Measurements from ENCODE around the gene ZBTB5.
"Not testable (repeated sequence)": the region's sequence is repeated elsewhere in the genome, so short reads cannot be mapped to it uniquely, and the experiment has no call there.

Gene ZBTB5, protein sequence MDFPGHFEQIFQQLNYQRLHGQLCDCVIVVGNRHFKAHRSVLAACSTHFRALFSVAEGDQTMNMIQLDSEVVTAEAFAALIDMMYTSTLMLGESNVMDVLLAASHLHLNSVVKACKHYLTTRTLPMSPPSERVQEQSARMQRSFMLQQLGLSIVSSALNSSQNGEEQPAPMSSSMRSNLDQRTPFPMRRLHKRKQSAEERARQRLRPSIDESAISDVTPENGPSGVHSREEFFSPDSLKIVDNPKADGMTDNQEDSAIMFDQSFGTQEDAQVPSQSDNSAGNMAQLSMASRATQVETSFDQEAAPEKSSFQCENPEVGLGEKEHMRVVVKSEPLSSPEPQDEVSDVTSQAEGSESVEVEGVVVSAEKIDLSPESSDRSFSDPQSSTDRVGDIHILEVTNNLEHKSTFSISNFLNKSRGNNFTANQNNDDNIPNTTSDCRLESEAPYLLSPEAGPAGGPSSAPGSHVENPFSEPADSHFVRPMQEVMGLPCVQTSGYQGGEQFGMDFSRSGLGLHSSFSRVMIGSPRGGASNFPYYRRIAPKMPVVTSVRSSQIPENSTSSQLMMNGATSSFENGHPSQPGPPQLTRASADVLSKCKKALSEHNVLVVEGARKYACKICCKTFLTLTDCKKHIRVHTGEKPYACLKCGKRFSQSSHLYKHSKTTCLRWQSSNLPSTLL

GRCh38 chr9:37465249-37466036 lies at the start of gene ZBTB5:
Gene ZBTB5, minus strand, starts transcription at chr9:37465450. Its CDS starts 22,899 bp downstream, at chr9:37442551.
- peak within 1 kb of the TSS; percentile 96 for H3K27ac Mint-ChIP-seq (ENCODE audit: low read depth)
- no peaks in the 10 kb centered on the region for H3K27me3 Mint-ChIP-seq
- H3K9me3 Mint-ChIP-seq = no peaks in the 10 kb centered on the region
- H3K36me3 Mint-ChIP-seq (ENCODE audit: insufficient read depth) = peaks cover 25% of the 10 kb centered on the region
- peaks cover 35% of the 10 kb centered on the region for H3K4me1 Mint-ChIP-seq
- H3K4me3 Mint-ChIP-seq = peak within 1 kb of the TSS; percentile 94
- peak; percentile 95 to 98 for DNase-seq (ENCODE audit: low spot score in 2 of 2)
- peak; percentile 82 for ATAC-seq (replicated peaks; ENCODE audit: extremely low read depth, poor library complexity, severe bottlenecking)

GRCh38 chr9:37514999-37515398 lies 49.7 kb upstream of the ZBTB5 start:
- no peaks in the 10 kb centered on the region for H3K9me3 Mint-ChIP-seq
- no peak for ATAC-seq (replicated peaks; ENCODE audit: extremely low read depth, poor library complexity, severe bottlenecking)
- H3K27me3 Mint-ChIP-seq = no peaks in the 10 kb centered on the region
- H3K36me3 Mint-ChIP-seq (ENCODE audit: insufficient read depth) = peaks cover 10% of the 10 kb centered on the region
- peaks cover 13% of the 10 kb centered on the region for H3K4me1 Mint-ChIP-seq
- H3K27ac Mint-ChIP-seq (ENCODE audit: low read depth) = no peak overlapping the region
- H3K4me3 Mint-ChIP-seq = no peak overlapping the region
- no peak for DNase-seq (ENCODE audit: low spot score in 2 of 2)

DNA sequence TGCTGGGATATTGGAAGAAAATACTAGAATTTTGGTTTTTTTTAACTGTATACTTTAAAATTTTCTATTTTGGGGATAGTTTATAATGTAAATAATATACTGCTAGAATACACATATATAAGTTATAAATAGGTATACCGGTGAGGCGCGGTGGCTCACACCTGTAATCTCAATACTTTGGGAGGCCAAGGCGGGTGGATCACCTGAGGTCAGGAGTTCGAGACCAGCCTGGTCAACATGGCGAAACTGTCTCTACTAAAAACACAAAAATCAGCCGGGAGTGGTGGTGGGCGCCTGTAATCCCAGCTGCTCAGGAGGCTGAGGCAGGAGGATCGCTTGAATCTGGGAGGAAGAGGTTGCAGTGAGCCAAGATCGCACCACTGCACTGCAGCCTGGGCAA lies 49.2 kb upstream of the ZBTB5 start:
- not testable (repeated sequence) for H3K27ac Mint-ChIP-seq (ENCODE audit: low read depth); H3K4me3 Mint-ChIP-seq; DNase-seq (ENCODE audit: low spot score in 2 of 2); H3K9me3 Mint-ChIP-seq; H3K27me3 Mint-ChIP-seq; ATAC-seq (replicated peaks; ENCODE audit: extremely low read depth, poor library complexity, severe bottlenecking)
- peaks cover 10% of the 10 kb centered on the region for H3K36me3 Mint-ChIP-seq (ENCODE audit: insufficient read depth)
- H3K4me1 Mint-ChIP-seq = peaks cover 13% of the 10 kb centered on the region

- no peaks in the 10 kb centered on the region for H3K27me3 Mint-ChIP-seq
- peaks cover 13% of the 10 kb centered on the region for H3K4me1 Mint-ChIP-seq
- H3K36me3 Mint-ChIP-seq (ENCODE audit: insufficient read depth) = peaks cover 8% of the 10 kb centered on the region
- peak; percentile 40 to 68 for DNase-seq (ENCODE audit: low spot score in 2 of 2)
- no peaks in the 10 kb centered on the region for H3K9me3 Mint-ChIP-seq
- H3K27ac Mint-ChIP-seq (ENCODE audit: low read depth) = peak overlapping the region; percentile 15
- peak; percentile 94 for ATAC-seq (replicated peaks; ENCODE audit: extremely low read depth, poor library complexity, severe bottlenecking)
- H3K4me3 Mint-ChIP-seq = peak overlapping the region; percentile 27
These were observed 47.2 kb upstream of the ZBTB5 start for GRCh38 chr9:37512437-37512836.

- no peak overlapping the region for H3K4me3 Mint-ChIP-seq
- no peaks in the 10 kb centered on the region for H3K9me3 Mint-ChIP-seq
- H3K4me1 Mint-ChIP-seq = peaks cover 13% of the 10 kb centered on the region
- no peak for ATAC-seq (replicated peaks; ENCODE audit: extremely low read depth, poor library complexity, severe bottlenecking)
- peaks cover 8% of the 10 kb centered on the region for H3K36me3 Mint-ChIP-seq (ENCODE audit: insufficient read depth)
- no peaks in the 10 kb centered on the region for H3K27me3 Mint-ChIP-seq
- H3K27ac Mint-ChIP-seq (ENCODE audit: low read depth) = peak overlapping the region; percentile 15
- DNase-seq (ENCODE audit: low spot score in 2 of 2) = no peak
These were observed 46.1 kb upstream of the ZBTB5 start for GRCh38 chr9:37511016-37512010.

- H3K36me3 Mint-ChIP-seq (ENCODE audit: insufficient read depth); H3K4me3 Mint-ChIP-seq; DNase-seq (ENCODE audit: low spot score in 2 of 2); H3K27me3 Mint-ChIP-seq; ATAC-seq (replicated peaks; ENCODE audit: extremely low read depth, poor library complexity, severe bottlenecking); H3K9me3 Mint-ChIP-seq; H3K27ac Mint-ChIP-seq (ENCODE audit: low read depth): not testable (repeated sequence)
- H3K4me1 Mint-ChIP-seq = peaks cover 13% of the 10 kb centered on the region
These were observed 44.8 kb upstream of the ZBTB5 start for GRCh38 chr9:37510053-37510452.

- DNase-seq (ENCODE audit: low spot score in 2 of 2) = no peak
- Mint-ChIP-seq H3K27ac (ENCODE audit: low read depth) (no peak overlapping the region), H3K4me3 (no peak overlapping the region), H3K27me3 (no peaks in the 10 kb centered on the region), H3K36me3 (ENCODE audit: insufficient read depth) (peaks cover 6% of the 10 kb centered on the region), H3K9me3 (no peaks in the 10 kb centered on the region), H3K4me1 (peaks cover 13% of the 10 kb centered on the region)
- no peak for ATAC-seq (replicated peaks; ENCODE audit: extremely low read depth, poor library complexity, severe bottlenecking)
These were observed 44.3 kb upstream of the ZBTB5 start for GRCh38 chr9:37509536-37509935.

GRCh38 chr9:37508834-37509206 lies 43.6 kb upstream of the ZBTB5 start:
- peaks cover 6% of the 10 kb centered on the region for H3K36me3 Mint-ChIP-seq (ENCODE audit: insufficient read depth)
- peaks cover 16% of the 10 kb centered on the region for H3K4me1 Mint-ChIP-seq
- H3K27ac Mint-ChIP-seq (ENCODE audit: low read depth) = no peak overlapping the region
- no peaks in the 10 kb centered on the region for H3K9me3 Mint-ChIP-seq
- no peak overlapping the region for H3K4me3 Mint-ChIP-seq
- H3K27me3 Mint-ChIP-seq = no peaks in the 10 kb centered on the region
- DNase-seq (ENCODE audit: low spot score in 2 of 2) = no peak
- no peak for ATAC-seq (replicated peaks; ENCODE audit: extremely low read depth, poor library complexity, severe bottlenecking)

DNA sequence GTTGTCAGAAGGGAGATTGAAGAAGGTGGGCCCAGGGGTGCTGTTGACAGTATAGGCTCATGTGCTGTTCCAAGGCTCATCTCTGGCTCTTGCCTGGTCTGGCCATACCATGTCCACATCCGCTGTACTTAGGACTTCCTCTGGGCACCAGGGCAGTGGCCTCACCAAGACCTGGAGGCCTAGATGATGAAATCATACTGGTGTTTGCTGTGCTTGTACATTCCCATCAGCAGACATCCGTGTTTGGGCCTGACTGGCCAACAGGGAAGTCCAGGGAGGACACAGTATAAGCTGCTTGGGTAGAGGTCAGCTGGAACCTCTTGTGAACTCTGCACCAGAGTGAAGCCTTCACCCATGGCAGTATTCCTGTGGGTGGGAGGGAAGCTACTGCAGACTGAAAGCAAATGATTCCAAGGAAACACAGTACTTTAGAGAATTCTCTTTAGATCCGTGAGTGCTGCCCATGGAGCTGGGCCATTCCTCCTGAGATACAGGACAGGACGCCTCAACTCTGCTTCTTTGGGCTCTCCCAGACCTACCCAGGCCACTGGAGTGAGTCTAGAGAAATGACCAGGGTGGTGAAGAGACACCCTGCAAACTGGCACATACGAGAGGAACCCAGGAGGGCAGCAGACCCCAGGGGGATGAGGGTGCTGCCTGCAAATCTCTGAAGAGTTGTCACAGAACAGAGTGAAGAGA lies 43.0 kb upstream of the ZBTB5 start:
- DNase-seq (ENCODE audit: low spot score in 2 of 2) (no peak), ATAC-seq (replicated peaks; ENCODE audit: extremely low read depth, poor library complexity, severe bottlenecking) (no peak)
- Mint-ChIP-seq H3K36me3 (ENCODE audit: insufficient read depth) (peaks cover 9% of the 10 kb centered on the region), H3K4me3 (no peak overlapping the region), H3K4me1 (peaks cover 22% of the 10 kb centered on the region), H3K27ac (ENCODE audit: low read depth) (no peak overlapping the region), H3K27me3 (no peaks in the 10 kb centered on the region), H3K9me3 (no peaks in the 10 kb centered on the region)

- Mint-ChIP-seq H3K4me3 (no peak overlapping the region), H3K4me1 (peaks cover 21% of the 10 kb centered on the region), H3K9me3 (no peaks in the 10 kb centered on the region), H3K27ac (ENCODE audit: low read depth) (no peak overlapping the region), H3K27me3 (no peaks in the 10 kb centered on the region), H3K36me3 (ENCODE audit: insufficient read depth) (peaks cover 15% of the 10 kb centered on the region)
- DNase-seq (ENCODE audit: low spot score in 2 of 2) (no peak), ATAC-seq (replicated peaks; ENCODE audit: extremely low read depth, poor library complexity, severe bottlenecking) (no peak)
These were observed 42.4 kb upstream of the ZBTB5 start for GRCh38 chr9:37507566-37508134.

DNA sequence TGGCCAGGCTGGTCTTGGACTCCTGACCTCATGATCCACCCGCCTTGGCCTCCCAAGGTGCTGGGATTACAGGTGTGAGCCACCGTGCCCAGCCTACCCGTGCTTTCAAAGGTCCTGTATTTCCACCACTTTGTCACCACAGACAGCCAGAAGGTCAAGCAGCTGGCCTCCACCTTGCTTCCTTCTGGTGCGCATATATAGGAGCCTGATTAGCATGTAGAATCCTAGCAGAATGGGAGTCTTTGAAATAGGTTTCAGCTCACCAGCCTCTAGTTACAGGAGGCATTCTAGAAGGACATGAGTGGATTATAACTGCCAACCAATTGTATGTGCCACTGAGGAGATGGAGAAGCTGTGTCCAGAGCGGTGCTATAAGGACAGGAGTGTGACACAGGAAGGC lies 39.4 kb upstream of the ZBTB5 start:
- Mint-ChIP-seq H3K27me3 (no peaks in the 10 kb centered on the region), H3K27ac (ENCODE audit: low read depth) (peak overlapping the region; percentile 32), H3K36me3 (ENCODE audit: insufficient read depth) (peaks cover 33% of the 10 kb centered on the region), H3K4me3 (no peak overlapping the region), H3K9me3 (no peaks in the 10 kb centered on the region), H3K4me1 (peaks cover 14% of the 10 kb centered on the region)
- ATAC-seq (replicated peaks; ENCODE audit: extremely low read depth, poor library complexity, severe bottlenecking) (no peak), DNase-seq (ENCODE audit: low spot score in 2 of 2) (no peak)

Data from central memory CD8-positive, alpha-beta T cell (primary cell).